Epithelial cell of proximal tubule (primary cell): ENCODE measurements around the gene BORCS6. TPM values are rescaled to one million over a fixed set of nuclear protein-coding genes. Genes with fewer than 3 reads are reported as not detected.
"Not testable (repeated sequence)": the region's sequence is repeated elsewhere in the genome, so short reads cannot be mapped to it uniquely, and the experiment has no call there.

Experiments
- DNase-seq: peaks from one replicate; pipeline ENCODE4 v3.0.0-alpha.2; 2011; ENCODE audit warnings: low read depth
- H3K4me3 ChIP-seq: 2 replicates; pipeline ENCODE4 v1.5.1; 2011; ENCODE audit warnings: low read depth, mild to moderate bottlenecking, low read length
- CTCF ChIP-seq: conservative IDR thresholded peaks from 2 replicates; pipeline ENCODE4 v1.5.1; 2012; ENCODE audit warnings: low read depth, mild to moderate bottlenecking, low read length
- total RNA-seq: library from RNA; depleted of rRNA; stranded (reverse); fragments of >200 nt; gene quantifications from 2 replicates; pipeline ENCODE4 v1.2.3, GENCODE V29; 2015

BORCS6 gene
- total RNA-seq, 1 donor from 2014 or later, result 9.5 TPM

DNA sequence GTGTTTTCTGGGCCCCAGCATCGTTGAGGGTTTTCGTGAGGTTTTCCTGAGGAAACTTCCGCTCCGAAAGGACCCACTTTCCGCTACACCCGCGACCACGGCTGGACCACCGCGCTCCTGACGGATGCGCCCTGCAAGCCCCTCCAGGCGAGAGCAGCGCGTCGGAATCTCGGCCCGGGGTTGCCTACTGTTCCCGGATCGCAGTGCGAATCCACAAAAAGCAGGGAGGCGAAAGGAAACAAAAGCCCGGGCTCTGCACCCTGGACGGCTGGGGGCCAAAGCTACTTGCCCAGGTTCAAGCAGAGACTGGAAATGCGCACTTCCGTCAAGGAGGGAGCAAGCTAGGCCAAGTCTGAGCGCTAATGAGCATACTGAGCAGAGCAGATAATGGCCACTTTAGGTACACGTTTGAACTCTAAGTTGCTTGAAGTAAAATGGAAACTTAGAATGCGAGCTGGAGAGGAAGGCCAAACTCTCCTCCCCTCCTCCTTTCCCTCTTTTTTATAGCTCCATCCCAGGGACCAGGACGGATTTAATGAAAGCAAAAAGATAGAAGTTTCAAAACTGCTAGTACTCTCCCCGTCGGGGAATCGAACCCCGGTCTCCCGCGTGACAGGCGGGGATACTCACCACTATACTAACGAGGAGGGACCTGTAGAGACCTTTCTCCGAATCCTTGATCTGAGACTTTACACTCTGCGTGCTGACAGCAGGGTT lies 31.8 kb upstream of the BORCS6 start:
- peak overlapping the region; percentile 93 for H3K4me3 ChIP-seq
- peak; percentile 56 for DNase-seq
- no peak for TF ChIP-seq CTCF

GRCh38 chr17:8220783-8221662 lies 31.0 kb upstream of the BORCS6 start:
- no peak for TF ChIP-seq CTCF
- DNase-seq, result peak; percentile 74
- peak overlapping the region; percentile 93 for H3K4me3 ChIP-seq

GRCh38 chr17:8214000-8214399 lies 24.0 kb upstream of the BORCS6 start:
- H3K4me3 ChIP-seq, DNase-seq: not testable (repeated sequence)

GRCh38 chr17:8212312-8213180 lies 22.6 kb upstream of the BORCS6 start:
- no peak for TF ChIP-seq CTCF
- DNase-seq, result no peak
- H3K4me3 ChIP-seq, result no peak overlapping the region

DNA sequence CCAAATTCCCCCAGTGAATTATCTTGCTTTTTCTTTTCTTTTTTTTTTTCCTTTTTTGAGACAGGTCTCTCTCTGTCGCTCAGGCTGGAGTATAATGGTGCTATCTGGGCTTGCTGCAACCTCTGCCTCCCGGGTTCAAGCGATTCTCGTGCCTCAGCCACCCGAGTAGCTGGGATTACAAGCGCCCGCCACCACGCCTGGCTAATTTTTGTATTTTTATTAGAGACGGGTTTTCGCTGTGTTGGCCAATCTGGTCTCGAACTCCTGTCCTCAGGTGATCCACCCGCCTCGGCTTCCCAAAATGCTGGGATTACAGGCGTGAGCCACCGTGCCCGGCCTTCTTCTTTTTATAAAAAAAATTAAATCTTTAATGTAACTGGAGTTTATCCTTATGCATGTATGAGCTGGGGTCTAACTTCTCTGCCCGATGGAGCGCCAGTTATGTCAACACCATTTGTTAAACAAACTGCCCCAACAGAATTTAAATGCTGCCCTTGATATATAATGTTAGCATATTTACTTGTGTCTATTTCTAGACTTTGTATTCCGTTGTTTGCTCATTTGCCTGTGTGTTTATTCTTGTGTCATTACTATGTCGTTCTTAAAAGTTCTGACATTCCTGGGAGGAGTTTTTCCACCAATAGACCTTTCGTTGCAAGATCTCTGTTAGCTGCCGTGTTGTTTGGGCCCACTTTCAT lies 20.9 kb upstream of the BORCS6 start:
- DNase-seq, result no peak
- peak overlapping the region; percentile 77 for H3K4me3 ChIP-seq
- TF ChIP-seq CTCF, result no peak

- H3K4me3 ChIP-seq, result peak within 1 kb of the TSS; percentile 77
- DNase-seq, result peak; percentile 70
- TF ChIP-seq CTCF, result peak; percentile 13
These were observed 20.2 kb upstream of the BORCS6 start, which contains the start of gene AURKB for GRCh38 chr17:8209907-8210760. TSS of gene AURKB (minus strand) at chr17:8210575. CDS start at chr17:8210224, 351 bp downstream.
